Activated CD4-positive, alpha-beta T cell treated with anti-CD3 and anti-CD28 coated beads, Interleukin-2, amount 50 U/mL, for 24 hours (primary cell): Measurements from ENCODE around the gene TKTL2.

Source experiments
- DNase-seq, 2 donors: peaks; one replicate each; pipeline ENCODE4 v3.0.0-alpha.2; 2020; ENCODE audit warnings: low read depth in 1 of 2, low spot score in 1 of 2

The TKTL2 gene, protein sequence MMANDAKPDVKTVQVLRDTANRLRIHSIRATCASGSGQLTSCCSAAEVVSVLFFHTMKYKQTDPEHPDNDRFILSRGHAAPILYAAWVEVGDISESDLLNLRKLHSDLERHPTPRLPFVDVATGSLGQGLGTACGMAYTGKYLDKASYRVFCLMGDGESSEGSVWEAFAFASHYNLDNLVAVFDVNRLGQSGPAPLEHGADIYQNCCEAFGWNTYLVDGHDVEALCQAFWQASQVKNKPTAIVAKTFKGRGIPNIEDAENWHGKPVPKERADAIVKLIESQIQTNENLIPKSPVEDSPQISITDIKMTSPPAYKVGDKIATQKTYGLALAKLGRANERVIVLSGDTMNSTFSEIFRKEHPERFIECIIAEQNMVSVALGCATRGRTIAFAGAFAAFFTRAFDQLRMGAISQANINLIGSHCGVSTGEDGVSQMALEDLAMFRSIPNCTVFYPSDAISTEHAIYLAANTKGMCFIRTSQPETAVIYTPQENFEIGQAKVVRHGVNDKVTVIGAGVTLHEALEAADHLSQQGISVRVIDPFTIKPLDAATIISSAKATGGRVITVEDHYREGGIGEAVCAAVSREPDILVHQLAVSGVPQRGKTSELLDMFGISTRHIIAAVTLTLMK

DNA sequence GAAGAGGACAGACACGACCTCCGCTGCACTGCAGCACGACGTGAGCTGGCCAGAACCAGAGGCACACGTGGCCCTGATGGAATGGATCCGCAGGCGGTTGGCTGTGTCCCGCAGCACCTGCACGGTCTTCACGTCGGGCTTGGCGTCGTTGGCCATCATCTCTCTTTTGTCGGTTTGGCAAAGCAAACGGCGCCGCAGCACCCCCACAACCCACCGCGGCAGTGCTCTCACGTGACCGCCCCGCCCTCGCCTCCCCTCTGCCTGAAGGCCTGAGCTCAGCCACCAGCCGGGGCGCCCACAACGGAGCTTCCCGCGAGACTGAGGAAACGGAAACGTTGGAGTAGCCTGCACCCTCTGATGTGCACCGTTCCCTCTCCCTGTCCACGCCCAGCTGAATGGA is at the start of gene TKTL2:
Gene TKTL2, minus strand, starts transcription at position 179 of the 400 bp plus-strand sequence. Its CDS starts 20 bp downstream, at position 159.
- DNase-seq: no peak

DNA sequence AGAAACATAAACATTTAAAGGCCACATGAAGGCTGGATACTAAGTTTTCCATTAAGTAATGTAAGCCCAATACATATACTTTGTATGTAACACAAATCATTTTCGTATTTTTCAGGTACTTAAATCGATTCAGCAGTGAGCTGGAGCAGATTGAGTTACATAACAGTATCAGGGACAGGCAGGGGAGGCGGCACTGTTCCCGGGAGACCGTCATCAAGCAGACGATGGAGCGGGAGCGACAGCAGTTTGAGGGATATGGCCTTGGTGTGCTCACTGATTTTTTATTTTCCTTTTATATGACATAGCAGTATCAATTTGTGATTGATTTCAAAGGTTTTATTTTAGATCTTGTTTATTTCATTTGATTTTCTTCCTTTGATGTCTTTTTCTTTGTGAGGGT is 41.6 kb upstream of the TKTL2 start:
- no peak for DNase-seq

DNA sequence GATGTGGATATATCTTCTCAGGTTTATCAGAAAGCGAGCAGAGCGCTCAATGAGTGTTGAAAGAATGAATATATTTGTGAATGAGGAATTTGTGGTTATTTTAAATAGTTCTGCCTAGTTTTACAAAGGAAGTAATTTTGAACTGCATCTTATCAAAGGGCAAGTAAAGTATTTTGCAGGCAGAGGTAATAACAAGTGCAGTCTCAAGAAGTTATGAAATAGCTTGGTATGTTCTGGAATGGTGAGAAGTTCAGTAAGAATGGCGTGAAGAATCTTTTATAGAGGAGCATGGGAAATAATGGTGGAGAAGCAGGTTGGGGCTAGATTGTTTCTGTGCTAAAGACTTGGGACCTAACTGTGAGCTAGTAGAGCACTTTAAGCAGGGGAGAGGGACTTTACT is 31.8 kb upstream of the TKTL2 start:
- no peak for DNase-seq

DNA sequence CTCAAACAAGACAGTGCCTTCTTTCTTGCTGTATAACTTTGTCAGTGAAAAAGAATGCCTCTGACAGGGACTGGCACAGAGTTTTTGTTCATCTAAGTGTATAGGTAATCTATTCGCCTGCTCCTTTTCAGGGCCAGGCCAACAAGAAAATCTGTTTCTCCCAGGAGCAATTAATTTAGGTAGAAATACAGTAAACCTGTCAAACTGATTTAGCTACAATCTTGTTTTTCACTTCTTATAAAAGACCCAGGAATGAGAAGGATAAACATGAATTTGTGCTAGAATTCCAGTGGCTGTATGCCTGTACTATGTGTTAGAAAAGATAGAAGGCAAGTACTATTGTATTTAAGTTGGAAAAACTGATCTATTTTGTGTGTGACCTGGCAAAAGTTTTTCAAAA is 27.0 kb upstream of the TKTL2 start:
- no peak for DNase-seq

DNA sequence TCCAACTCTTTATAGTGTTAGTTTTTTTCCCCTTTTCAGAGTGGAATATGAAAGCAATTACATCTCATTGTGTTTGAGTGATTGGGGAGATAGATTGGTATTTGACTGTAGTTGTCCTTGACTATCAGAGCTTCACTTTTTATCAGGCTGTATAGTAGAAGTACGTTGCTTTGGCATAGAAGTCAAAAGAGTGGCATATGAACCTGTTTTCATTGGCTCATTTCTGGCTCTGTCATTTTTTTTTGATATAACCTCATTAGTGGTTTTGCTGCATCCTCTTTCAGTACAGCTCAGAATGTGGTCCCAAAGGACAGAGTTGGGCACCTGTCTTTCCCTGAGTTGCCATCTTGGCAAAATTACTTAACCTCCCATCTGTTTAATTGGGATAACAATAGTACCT is 22.3 kb upstream of the TKTL2 start:
- no peak for DNase-seq

DNA sequence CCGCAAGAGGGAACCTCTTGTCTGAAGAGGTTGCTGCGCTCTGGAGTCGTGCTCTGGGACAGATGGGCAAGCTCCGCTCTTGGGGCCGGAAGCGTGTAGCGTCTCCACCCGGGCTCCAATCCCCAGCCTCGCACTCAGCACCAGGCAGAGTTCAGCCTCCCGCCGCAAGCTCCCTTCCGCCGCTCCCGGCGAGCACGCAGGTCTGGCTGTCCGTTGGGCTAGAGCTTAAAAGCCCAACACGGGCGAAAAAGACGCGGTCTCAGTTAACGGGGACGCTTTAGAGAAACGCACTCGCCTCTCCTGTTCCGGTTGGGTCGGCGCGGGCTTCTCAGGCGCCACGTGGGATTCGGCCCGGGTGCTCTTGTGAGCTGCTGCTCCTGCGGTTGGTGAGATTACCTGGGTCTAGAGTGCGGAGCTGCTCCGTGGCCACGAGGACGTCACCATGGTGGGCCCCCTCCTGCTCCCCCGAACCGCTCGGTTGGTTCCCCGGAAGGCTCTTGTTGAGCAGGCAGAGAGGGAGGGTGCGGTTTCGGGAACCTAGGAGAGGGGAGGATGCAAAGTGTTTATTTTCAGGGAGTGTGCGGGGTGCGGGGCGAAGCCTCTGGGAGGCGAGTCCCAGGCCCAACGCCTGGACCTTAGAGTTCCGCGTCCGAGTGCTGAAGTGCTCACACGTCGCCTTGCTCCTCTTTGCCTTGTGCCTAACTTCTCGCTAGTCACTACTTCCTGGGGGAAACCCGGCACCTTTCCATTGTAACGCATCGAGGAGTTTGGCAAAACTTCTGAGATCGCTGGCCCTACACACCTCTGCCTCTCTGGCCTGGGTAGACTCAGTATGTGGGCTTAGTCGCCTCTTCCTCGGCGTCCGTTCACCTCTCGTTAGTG is 21.0 kb upstream of the TKTL2 start, which contains the start of gene TMA16:
Gene TMA16, plus strand, starts transcription at position 331 of the 882 bp plus-strand sequence. Its CDS starts 112 bp downstream, at position 443.
- peak; percentile 75 to 87 for DNase-seq

DNA sequence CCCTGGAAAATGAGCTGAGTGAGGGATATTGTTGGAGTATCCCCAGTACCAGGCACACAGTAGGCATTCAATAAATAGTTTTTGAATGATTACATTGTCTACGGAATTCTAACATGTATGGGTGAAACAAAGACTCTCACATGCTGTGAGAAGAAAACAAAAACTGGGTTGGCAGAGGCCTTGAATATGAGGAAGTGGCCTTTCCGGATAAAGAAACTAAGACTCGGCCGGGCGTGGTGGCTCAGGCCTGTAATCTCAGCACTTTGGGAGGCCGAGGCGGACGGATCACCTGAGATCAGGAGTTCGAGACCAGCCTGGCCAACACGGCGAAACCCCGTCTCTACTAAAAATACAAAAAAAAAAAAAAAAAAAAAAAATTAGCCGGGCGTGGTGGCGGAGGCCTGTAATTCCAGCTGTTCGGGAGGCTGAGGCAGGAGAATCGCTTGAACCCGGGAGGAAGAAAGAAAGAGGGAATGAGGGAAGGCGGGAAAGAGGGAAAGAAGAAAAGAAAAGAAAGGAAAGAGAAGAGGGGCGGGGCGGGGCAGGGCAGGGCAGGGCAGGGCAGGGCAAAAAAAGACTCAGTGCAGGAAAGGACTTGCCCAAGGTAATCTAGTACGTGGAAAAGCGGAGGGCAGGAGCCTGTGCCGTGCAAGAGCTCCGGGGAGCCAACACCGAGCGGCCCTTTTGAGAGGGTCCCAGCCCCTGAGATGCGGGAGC is 20.2 kb upstream of the TKTL2 start:
- DNase-seq: no peak

DNA sequence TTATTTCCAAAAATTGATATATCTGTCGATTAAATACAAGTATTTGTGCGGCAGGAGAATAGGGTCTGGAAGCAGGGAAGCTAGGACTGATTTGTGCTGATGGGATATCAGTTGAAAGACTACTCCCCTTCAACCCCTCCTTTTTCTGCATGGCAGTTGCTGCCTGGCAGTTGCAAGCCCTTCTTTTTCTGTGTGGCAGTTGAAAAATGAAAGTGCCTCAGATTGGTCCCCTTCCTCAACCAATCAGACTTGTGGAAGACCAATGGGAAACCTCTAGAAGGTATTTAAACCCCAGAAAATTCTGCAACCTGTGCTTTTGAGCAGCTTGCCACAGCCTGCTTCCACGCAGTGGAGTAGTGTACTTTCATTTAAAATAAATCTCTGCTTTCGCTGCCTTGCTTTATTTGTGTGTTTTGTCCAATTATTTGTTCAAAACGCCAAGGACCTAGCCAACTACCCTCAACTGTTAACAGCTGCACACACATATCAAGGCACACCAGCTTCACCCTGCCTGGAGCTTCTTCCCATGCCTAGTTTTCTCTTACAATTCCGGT is 19.5 kb upstream of the TKTL2 start:
- no peak for DNase-seq

DNA sequence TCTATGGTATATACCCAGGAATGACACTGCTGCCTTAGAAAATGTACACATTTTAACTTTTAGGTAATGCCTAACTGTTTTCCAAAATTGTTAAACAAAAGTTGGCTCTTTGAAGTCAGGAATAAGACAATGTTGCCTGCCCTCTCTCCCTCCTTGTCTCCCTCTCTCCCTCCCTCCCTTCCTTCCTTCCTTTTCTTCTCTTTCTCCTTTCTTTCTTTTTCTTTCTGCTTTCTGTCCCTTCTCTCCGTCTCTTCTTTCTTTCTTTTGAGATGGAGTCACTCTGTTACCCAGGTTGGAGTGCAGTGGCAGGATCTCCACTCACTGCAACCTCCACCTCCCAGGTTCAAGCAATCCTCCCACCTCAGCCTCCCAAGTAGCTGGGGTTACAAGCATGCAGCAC is 16.4 kb upstream of the TKTL2 start:
- no peak for DNase-seq

DNA sequence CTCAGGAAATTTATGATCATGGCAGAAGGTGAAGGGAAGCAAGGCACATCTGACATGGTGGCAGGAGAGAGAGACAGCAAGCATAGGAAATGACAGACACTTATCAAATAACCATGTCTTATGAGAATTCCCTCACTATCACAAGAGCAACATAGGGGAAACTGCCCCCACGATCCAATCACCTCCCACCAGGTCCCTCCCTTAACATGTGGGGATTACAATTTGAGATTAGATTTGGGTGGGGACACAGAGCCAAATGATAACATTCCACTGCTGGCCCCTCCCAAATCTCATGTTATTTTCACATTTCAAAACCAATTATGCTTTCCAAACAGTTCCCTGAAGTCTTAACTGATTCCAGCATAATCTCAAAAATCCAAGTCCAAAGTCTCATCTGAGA is 12.8 kb upstream of the TKTL2 start:
- DNase-seq: no peak

DNA sequence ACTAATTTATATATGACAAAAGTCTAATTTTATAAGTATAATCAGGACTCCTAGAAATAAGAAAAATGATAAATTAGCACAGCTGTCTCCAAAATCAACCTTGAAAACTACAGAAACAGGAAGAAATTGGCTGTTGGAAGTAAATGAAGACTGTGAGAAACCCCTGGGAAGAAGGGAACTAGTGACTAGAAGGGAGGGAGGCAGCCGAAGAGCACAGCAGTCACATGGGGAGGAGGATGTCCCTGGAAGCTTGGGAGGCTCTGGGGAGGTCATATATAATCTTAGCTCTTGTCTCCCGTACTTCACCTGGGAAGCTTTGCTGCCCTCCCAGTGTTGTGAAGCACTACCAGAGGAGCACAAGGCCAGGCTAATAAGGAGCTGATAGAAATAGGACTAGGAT is 12.0 kb upstream of the TKTL2 start:
- no peak for DNase-seq

DNA sequence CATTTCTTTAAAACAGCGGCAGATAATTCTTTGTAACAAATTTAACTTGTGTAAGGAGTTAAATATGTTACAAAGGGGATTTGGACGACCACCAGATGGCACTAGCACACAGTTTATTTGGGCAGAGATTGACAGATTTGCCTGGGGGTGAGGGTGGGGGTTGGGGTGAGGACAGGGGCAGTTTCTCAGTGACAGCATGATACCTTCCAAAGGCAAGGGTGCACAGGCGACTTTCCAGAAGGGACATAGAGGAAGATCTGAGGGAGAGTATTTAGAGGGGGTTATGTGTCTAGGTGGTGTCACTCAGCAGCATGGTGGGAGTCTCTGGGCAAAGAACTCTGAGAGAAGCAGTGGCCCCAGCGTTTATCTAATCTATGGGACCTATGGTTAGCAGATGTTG is 11.4 kb upstream of the TKTL2 start:
- DNase-seq: peak in 1 of 2 donors; percentile 25

DNA sequence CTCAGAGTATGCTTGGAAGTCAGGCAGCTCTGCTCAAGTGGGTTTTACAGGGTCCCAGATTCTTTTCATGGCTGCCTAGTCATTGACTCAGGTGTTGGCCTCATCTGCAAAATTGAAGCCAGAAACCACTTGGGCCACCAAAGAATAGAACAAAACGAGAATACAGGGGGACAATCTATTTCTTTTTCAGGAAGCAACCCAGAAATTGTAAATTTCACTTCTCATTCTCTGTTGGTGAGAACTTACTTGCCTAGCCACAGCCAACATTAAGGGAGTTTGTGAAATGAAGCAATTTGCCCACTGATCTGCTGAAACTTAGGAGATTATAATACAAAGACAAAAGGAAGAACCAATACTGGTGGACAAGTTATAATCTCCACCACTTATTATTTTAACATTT is 8.6 kb upstream of the TKTL2 start:
- no peak for DNase-seq

DNA sequence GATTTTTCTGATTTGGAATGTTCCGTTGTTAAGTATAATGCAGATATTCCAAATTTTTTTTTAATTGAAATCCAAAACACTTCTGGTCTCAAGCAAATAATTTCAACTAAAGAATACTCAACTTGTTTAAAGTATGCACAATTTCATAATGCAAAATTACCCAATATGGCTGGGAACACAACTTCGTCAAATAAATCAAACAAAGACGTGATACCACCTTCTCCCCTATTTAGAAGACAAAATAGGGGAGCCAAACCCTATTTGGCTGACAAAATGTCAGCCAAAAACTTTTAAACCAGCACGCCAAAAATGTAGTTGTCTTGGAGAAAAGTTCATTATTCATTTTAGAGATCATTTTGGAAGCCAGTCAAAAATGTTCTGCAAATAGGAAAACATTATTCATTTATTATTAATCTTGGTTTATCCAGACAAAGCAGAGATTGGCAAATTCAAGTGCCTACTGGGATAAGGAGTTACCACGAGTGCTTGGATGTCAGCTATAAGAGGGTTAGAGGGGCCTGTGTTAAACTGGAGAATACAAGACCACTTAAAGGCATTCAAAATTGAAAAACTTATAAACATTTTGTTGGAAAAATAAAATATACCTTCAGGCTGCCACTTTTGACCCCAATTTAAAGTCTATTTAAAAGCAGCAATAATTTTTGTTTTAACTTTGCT is 3.3 kb upstream of the TKTL2 start:
- DNase-seq: no peak

DNA sequence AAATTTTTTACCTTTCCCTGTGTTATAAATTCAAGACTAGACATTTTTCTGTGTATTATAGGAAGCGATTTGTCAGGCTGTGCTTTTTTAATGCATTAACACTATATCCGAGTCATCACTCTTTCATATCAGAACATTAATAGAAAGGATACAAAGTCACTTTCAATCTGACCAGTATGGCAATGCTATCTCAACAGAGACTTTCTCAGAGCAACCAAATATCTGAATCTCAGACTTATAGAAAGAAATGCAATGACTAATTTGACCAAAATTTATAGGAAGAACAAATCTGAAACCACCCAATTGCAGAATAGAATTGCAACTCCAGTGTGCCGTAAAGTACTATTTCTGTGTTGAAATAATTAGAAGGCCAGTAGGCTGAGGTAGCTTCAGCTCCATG is 473 bp upstream of the TKTL2 start:
- DNase-seq: no peak

DNA sequence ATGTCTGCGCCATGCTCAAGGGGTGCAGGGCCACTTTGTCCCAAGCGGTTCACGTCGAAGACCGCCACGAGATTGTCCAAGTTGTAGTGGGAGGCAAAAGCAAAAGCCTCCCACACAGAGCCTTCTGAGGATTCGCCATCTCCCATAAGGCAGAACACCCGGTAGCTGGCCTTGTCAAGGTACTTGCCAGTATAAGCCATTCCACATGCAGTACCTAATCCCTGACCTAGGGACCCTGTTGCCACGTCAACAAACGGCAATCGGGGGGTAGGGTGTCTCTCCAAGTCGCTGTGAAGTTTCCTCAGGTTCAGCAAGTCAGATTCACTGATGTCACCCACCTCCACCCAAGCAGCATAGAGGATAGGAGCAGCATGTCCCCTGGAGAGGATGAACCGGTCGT is 424 bp downstream of the TKTL2 start:
- no peak for DNase-seq

DNA sequence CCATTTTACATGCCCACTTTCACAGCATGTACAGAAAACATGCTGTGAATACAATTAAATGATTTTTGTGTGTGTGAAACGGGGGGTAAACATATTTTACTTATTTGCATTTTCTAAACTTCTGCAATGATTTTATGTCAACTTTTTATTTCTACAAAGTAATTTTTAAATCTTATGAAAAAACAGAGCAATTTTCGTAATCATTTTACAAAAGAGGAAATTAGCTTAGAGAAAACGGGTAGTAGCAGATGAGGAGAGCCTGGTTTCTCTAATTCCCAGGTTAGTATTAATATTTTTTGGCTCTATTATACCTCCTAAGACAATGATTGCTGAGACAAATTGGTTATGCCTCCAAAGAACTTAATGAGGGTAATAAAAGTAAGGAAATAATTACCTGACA is 3.2 kb downstream of the TKTL2 start:
- DNase-seq: no peak

DNA sequence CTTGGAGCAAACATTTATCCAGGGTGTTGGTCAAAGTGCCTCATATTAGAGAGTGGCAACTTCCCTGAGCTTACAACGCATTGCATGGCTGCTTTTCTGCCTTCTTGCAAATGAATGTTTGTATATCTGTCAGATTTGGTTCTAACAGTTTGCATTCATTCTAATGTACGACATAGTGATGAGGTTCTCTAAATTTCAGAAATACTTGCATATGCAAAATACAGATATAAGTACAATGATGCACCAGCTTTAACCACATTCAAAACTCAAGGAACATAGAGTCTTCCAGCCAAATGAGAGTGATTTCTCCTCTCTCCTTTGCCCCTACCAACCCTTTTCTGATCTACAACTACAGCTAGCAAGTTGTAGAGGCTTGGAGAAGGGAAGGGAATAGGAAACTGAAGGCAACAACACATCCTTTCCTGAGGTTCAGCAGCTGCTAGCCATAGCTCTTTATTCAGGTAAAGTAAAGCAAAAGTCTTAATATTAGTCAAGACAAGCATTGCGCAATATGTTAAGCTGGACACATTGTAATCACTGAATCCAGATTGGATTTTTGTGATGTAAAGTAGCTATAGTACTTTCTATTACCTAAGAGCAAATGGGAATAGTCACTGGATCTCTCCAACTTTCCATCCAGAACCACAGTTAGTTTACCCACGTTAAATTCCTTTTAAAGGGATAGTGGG is 6.3 kb downstream of the TKTL2 start:
- no peak for DNase-seq

DNA sequence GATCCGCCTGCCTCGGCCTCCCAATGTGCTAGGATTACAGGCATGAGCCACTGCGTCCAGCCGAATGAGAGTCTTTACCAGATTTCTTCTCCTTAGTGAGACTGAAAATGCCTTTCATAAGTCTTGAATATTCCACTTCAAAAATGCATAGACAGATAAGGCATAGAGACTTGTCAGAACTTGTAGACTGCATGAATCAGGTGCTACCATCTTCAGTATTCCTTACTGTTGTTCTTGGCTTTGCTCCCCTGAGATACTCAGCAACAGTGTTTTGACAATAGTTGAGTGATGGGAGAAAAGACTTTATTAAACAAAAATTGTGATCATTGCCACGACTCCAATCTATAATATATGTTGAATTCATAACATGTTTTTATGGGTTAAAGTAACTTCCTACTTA is 11.0 kb downstream of the TKTL2 start:
- DNase-seq: no peak
